Stomach (tissue), 4 donors: ENCODE data around the gene GPC2.

Source experiments
- POLR2AphosphoS5 ChIP-seq, 3 donors: sonication (generic); formaldehyde crosslinking; IDR thresholded peaks; one replicate each; pipeline ENCODE4 v1.6.1; 2016; ENCODE audit warnings: antibody characterized with exemption in 3 of 3
- TF ChIP-seq, protein P1 (sequence below), 7 experiments: fragments of 450-650 bp in 4 of 7; fragments of 200-600 bp in 3 of 7; sonication (generic) in 3 of 7; IDR thresholded peaks; one replicate each; pipeline ENCODE4 v1.5.1; 2016 to 2019; ENCODE audit warnings: antibody characterized with exemption in 7 of 7, control low read depth in 2 of 7, mild to moderate bottlenecking in 1 of 7

DNA sequence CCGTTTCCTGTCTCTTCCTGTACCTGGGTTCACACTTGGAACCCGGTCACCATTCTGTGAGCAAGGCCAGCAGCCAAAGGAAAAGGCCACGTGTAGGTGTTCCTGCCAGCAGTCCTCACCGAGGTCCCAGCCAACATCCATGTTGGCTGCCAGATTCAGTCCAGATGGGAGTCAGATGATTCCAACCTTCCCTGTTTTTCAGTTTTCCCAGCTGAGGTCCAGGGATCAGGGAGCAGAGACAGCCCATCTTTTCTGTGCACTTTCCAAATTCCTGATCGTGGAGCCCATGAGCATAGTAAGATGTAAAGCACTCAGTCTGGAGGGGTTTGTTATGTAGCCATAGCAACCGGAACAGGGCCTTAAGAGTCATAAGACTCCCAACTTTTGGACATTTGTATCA lies 38.7 kb upstream of the GPC2 start:
- TF ChIP-seq, protein P1, sequence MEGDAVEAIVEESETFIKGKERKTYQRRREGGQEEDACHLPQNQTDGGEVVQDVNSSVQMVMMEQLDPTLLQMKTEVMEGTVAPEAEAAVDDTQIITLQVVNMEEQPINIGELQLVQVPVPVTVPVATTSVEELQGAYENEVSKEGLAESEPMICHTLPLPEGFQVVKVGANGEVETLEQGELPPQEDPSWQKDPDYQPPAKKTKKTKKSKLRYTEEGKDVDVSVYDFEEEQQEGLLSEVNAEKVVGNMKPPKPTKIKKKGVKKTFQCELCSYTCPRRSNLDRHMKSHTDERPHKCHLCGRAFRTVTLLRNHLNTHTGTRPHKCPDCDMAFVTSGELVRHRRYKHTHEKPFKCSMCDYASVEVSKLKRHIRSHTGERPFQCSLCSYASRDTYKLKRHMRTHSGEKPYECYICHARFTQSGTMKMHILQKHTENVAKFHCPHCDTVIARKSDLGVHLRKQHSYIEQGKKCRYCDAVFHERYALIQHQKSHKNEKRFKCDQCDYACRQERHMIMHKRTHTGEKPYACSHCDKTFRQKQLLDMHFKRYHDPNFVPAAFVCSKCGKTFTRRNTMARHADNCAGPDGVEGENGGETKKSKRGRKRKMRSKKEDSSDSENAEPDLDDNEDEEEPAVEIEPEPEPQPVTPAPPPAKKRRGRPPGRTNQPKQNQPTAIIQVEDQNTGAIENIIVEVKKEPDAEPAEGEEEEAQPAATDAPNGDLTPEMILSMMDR (IDR thresholded peaks at IDR 0.05), result no peak
- TF ChIP-seq POLR2AphosphoS5 (IDR thresholded peaks at IDR 0.05), result no peak
